ENCODE results near the gene DRC7. TPM values are rescaled to one million over a fixed set of nuclear protein-coding genes. Genes with fewer than 3 reads are reported as not detected.

Gene DRC7
- polyA plus RNA-seq, 1 donor from 2014 or later = 1.4 TPM

GRCh38 chr16:57739756-57740422 is 45.3 kb downstream of the DRC7 start:
- Histone ChIP-seq H3K9ac (ENCODE audit: low read length) (no peak overlapping the region), H4K20me1 (ENCODE audit: insufficient read depth) (no peaks in the 10 kb centered on the region), H3K27ac (ENCODE audit: low read length) (no peak overlapping the region), H3K27me3 (ENCODE audit: insufficient read depth, low read depth, low read length) (no peaks in the 10 kb centered on the region), H3F3A (ENCODE audit: insufficient read depth, low read length, poor library complexity, severe bottlenecking) (no peaks in the 10 kb centered on the region), H2AFZ (ENCODE audit: low read depth, low read length) (no peak overlapping the region), H3K4me2 (ENCODE audit: low read length) (no peak overlapping the region), H3K9me3 (ENCODE audit: low read length) (no peaks in the 10 kb centered on the region), H3K79me2 (replicated peaks; ENCODE audit: insufficient read depth, low read length) (no peaks in the 10 kb centered on the region), H3K9me2 (ENCODE audit: insufficient read depth, low read length) (no peaks in the 10 kb centered on the region), H3K4me3 (ENCODE audit: low read length) (no peak overlapping the region), H3K36me3 (ENCODE audit: insufficient read depth, low read length) (no peaks in the 10 kb centered on the region)
- TF ChIP-seq RAD21 (conservative IDR thresholded peaks at IDR 0.05) (no peak), EZH2 (IDR thresholded peaks at IDR 0.05; ENCODE audit: borderline replicate concordance, insufficient read depth, low read length, poor library complexity, severe bottlenecking) (no peak), SMC3 (conservative IDR thresholded peaks at IDR 0.05; ENCODE audit: poor library complexity) (no peak), POLR2AphosphoS5 (IDR thresholded peaks at IDR 0.05) (no peak), REST (IDR thresholded peaks at IDR 0.05; ENCODE audit: borderline replicate concordance) (no peak), MXI1 (conservative IDR thresholded peaks at IDR 0.05; ENCODE audit: poor library complexity, severe bottlenecking) (no peak), TAF1 (IDR thresholded peaks at IDR 0.05; ENCODE audit: low read depth) (no peak), CTCF (IDR thresholded peaks at IDR 0.05; ENCODE audit: poor library complexity, severe bottlenecking) (no peak)

- H3K36me3 ChIP-seq (ENCODE audit: insufficient read depth, low read length) = no peaks in the 10 kb centered on the region
- H3K27me3 ChIP-seq (ENCODE audit: insufficient read depth, low read depth, low read length) = no peaks in the 10 kb centered on the region
- H3K9me3 ChIP-seq (ENCODE audit: low read length) = no peaks in the 10 kb centered on the region
- no peak overlapping the region for H3K27ac ChIP-seq (ENCODE audit: low read length)
- no peak overlapping the region for H3K4me2 ChIP-seq (ENCODE audit: low read length)
- H3K4me3 ChIP-seq (ENCODE audit: low read length) = no peak overlapping the region
- TF ChIP-seq SMC3 (conservative IDR thresholded peaks at IDR 0.05; ENCODE audit: poor library complexity) = no peak
- no peak for TF ChIP-seq EZH2 (IDR thresholded peaks at IDR 0.05; ENCODE audit: borderline replicate concordance, insufficient read depth, low read length, poor library complexity, severe bottlenecking)
- no peak for TF ChIP-seq MXI1 (conservative IDR thresholded peaks at IDR 0.05; ENCODE audit: poor library complexity, severe bottlenecking)
- TF ChIP-seq CTCF (IDR thresholded peaks at IDR 0.05; ENCODE audit: poor library complexity, severe bottlenecking) = no peak
- no peak for TF ChIP-seq REST (IDR thresholded peaks at IDR 0.05; ENCODE audit: borderline replicate concordance)
- TF ChIP-seq POLR2AphosphoS5 (IDR thresholded peaks at IDR 0.05) = no peak
- TF ChIP-seq EP300 (conservative IDR thresholded peaks at IDR 0.05; ENCODE audit: poor library complexity, severe bottlenecking) = no peak
- TF ChIP-seq RAD21 (conservative IDR thresholded peaks at IDR 0.05) = no peak
- TF ChIP-seq TAF1 (IDR thresholded peaks at IDR 0.05; ENCODE audit: low read depth) = no peak
- no peaks in the 10 kb centered on the region for H3K9me2 ChIP-seq (ENCODE audit: insufficient read depth, low read length)
- no peak overlapping the region for H3K9ac ChIP-seq (ENCODE audit: low read length)
- H3F3A ChIP-seq (ENCODE audit: insufficient read depth, low read length, poor library complexity, severe bottlenecking) = no peaks in the 10 kb centered on the region
- no peaks in the 10 kb centered on the region for H3K79me2 ChIP-seq (replicated peaks; ENCODE audit: insufficient read depth, low read length)
- no peak overlapping the region for H2AFZ ChIP-seq (ENCODE audit: low read depth, low read length)
- no peaks in the 10 kb centered on the region for H4K20me1 ChIP-seq (ENCODE audit: insufficient read depth)
Observed at GRCh38 chr16:57740423-57741071, 45.9 kb downstream of the DRC7 start.

Data from neural cell (in vitro differentiated cells).